CD4-positive, alpha-beta T cell treated with Interleukin-4 for 4 hours (primary cell): ENCODE measurements around the gene ETHE1.

ENCODE experiments used
- DNase-seq: peaks from one replicate; pipeline ENCODE4 v3.0.0-alpha.2; 2020

Gene ETHE1, protein sequence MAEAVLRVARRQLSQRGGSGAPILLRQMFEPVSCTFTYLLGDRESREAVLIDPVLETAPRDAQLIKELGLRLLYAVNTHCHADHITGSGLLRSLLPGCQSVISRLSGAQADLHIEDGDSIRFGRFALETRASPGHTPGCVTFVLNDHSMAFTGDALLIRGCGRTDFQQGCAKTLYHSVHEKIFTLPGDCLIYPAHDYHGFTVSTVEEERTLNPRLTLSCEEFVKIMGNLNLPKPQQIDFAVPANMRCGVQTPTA

DNA sequence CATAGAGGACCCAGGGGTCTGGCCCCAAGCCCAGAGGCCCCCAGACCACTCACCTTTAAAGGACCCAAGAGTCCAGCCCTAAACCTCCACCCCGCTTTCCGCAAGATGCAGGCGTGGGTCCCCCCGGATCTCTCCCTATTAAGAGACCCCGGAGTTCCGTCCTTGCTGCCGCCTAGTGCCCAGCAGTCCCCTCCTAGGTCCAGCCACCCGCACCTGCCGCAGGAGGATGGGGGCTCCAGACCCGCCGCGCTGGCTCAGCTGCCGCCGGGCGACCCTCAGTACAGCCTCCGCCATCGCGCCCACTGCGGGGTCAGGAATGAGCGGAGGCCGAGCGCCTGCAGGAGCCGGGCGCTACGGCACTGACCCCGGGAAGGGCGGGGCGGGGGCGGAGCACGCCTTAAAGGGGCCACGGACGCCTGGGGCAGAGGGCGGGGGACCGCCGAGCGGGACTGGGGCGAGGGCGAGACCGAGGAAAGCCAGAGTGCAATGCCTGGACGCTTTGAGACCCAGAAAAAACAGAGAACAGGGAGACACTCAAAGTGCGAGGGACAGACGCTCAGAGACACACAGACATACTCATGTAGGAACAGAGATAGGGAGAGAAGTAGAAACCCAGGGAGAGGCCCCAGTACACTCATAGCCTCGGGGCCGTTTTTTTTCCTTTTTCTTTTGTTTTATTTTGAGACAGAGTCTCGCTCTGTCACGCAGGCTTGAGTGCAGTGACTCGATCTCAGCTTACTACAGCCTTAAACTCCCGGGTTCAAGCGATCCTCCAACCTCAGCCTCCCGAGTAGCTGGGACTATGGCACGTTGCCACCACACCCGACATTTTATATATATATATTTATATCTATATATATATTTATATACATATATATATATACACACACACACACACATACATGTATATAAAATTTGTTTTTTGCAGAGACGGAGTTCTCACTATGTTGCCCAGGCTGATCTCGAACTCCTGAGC, at the start of gene ETHE1:
ETHE1 (minus strand) TSS at position 318 of the 976 bp plus-strand sequence; CDS start at position 294, 24 bp downstream.
- DNase-seq: peak; percentile 61

GRCh38 chr19:43575955-43576878, 49.2 kb upstream of the ETHE1 start:
- no peak for DNase-seq

- peak; percentile 97 for DNase-seq
Measured at GRCh38 chr19:43575156-43575950, 48.4 kb upstream of the ETHE1 start, which contains the start of the genes PINLYP and XRCC1. Gene PINLYP, plus strand, starts transcription at chr19:43575801. Its CDS starts 1,391 bp downstream, at chr19:43577192. Gene XRCC1, minus strand, starts transcription at chr19:43575527. Its CDS starts 69 bp downstream, at chr19:43575458.

- no peak for DNase-seq
Measured at GRCh38 chr19:43574424-43575155, 47.6 kb upstream of the ETHE1 start.

DNA sequence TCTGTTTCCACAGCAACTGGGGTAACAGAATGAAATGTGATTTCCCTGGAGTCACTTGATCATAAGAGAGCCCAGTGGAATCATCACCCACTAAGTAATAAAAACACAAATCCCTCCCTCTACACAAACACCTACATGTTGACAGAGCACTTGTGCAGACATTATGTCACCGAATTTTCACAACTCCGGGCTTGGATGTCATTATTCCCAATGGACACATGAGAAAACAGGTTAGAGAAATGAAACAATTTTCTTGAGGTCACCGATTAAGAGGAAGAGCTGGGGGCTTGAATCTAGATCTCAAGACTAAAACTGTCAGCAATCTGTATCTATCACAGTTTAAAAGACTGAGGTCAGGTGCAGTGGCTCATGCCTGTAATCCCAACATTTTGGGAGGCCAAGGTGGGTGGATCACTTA, 45.2 kb upstream of the ETHE1 start:
- DNase-seq: no peak

DNA sequence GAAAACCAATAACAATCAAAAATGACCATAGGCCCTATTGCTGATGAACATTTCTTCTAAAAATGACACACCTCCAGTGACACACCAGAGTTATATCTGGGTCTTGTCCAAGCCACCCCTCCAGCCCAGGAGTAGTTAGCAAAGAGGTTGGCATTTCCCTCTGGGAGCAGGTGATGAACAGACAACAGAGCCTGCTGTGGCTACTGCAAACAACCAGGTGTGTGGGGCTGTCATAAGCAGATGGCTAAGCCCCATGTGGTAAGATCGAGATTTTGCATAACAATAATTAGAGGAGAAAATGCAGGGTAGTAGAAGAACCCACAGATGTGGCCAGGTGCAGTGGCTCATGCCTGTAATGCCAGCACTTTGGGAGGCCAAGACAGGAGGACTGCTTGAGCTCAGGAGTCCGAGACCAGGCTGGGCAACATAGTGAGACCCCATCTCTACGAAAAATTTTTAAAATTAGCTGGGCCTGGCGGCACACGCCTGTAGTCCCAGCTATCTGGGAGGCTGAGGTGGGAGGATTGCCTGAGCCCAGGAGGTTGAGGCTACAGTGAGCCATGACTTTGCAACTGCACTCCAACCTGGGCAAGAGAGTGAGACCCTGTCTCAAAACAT, 43.3 kb upstream of the ETHE1 start:
- no peak for DNase-seq

- DNase-seq: no peak
Measured at GRCh38 chr19:43569657-43570056, 42.7 kb upstream of the ETHE1 start.

- no peak for DNase-seq
Measured at GRCh38 chr19:43564800-43565199, 37.8 kb upstream of the ETHE1 start.

DNA sequence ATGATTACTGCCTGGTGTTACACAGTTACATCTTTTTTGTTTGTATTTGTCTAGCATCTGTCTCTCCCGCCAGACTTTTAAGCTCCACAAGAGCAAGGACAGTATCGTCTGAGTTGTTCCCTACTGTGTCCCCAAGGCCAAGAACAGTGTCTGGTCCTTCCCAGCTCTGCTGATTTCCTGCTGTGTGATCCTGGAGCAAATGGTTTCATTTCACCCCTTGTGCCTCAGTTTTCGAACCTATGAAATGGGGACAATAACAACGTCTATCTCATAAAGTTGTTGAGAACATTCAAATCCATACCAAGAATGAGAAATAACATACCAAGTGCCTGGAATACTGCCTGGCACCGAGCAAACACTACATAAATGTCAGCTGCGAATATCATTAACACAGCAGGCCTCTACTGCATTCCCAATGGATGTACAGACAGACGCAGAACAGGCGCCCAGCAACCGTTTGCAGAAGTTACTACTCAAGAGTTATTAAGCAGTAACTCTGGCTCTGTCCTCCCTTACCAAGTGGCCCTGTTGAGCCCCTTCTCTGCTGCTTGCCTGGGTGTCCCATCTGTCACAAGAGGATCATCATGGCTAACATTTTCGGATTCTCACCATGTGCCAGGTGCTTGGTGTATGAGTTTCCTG, 36.9 kb upstream of the ETHE1 start:
- no peak for DNase-seq

- peak; percentile 96 for DNase-seq
Measured at GRCh38 chr19:43562698-43563241, 35.8 kb upstream of the ETHE1 start.

GRCh38 chr19:43562226-43562697, 35.3 kb upstream of the ETHE1 start:
- no peak for DNase-seq

- no peak for DNase-seq
Measured at GRCh38 chr19:43561139-43561970, 34.4 kb upstream of the ETHE1 start.

DNA sequence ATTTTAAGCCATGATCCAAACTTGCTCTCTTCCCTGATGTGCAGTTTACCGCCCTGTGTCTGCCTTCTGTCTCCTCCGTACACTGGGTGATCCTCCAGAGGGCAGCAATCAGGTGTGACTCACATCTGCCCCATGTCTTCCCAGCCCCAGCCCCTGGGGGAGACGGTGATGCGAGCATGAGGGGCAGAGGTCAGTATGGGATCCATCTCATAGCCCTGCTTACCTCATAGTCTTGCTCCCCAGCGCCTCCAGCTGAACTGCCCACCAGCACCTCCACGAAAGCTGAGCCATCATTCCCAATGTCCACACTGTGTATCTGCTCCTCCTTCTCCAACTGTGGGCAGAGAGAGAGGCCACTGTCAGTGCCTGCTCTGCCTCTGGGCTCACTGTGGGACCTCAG, 33.7 kb upstream of the ETHE1 start:
- DNase-seq: no peak

GRCh38 chr19:43555185-43555770, 28.3 kb upstream of the ETHE1 start:
- DNase-seq: peak; percentile 84

DNA sequence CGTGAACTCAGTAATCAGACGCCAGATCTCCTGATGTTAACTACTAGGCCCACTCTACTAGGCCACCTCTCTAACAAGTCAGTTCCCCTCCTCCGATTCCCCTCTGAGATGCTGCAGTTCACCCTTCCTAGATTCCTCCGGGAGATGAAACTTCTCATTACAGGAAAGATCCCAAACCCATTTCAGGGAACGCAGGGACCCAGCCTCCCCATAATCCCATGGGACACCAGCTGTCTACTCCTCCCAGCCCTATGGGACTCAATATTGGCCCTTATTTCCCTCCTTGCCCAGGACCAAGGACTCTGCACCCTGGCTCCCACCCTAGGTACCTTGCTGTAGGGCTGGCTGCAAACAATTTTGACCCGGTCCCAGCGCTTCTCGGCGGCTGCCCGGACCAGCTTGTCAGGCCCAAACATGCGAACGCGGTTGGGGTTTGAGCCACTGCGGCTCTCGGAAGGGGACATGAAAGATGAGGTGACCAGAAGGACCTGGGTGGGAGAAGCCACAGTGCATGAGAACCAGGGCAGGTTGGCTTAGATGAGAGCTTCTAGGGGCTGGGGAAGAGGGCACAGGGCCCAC, 27.4 kb upstream of the ETHE1 start:
- DNase-seq: no peak

- no peak for DNase-seq
Measured at GRCh38 chr19:43553656-43554055, 26.7 kb upstream of the ETHE1 start.

DNA sequence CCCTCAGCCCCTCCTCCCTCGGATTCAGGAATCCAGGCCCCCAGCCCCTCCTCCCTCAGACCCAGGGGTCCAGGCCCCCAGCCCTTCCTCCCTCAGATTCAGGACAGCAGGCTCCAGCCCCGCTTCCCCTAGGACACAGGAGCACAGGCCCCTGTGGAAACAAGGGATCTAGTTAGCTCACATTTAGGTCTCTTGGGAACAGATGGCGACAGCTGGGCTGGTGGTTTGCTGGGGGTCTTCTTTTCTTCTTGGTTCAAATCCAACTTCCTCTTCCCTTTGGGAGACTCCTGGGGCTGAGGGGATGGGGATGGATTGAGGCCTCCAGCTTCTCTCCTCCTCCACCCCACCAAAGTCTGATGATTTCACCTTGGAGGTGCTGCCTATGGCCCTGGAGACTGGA, 25.6 kb upstream of the ETHE1 start:
- no peak for DNase-seq

- no peak for DNase-seq
Measured at GRCh38 chr19:43552198-43552450, 25.1 kb upstream of the ETHE1 start.
